Activated CD4-positive, alpha-beta T cell treated with anti-CD3 and anti-CD28 coated beads, Interleukin-10, Interleukin-2, amounts not matched to agents 100 ng/mL and 50 ng/mL, durations not matched to agents 16 hours and 8 hours (primary cell): ENCODE measurements around the gene SLC6A1.

ENCODE experiments used
- DNase-seq: peaks from one replicate; pipeline ENCODE4 v3.0.0-alpha.2; 2020

Gene SLC6A1

DNA sequence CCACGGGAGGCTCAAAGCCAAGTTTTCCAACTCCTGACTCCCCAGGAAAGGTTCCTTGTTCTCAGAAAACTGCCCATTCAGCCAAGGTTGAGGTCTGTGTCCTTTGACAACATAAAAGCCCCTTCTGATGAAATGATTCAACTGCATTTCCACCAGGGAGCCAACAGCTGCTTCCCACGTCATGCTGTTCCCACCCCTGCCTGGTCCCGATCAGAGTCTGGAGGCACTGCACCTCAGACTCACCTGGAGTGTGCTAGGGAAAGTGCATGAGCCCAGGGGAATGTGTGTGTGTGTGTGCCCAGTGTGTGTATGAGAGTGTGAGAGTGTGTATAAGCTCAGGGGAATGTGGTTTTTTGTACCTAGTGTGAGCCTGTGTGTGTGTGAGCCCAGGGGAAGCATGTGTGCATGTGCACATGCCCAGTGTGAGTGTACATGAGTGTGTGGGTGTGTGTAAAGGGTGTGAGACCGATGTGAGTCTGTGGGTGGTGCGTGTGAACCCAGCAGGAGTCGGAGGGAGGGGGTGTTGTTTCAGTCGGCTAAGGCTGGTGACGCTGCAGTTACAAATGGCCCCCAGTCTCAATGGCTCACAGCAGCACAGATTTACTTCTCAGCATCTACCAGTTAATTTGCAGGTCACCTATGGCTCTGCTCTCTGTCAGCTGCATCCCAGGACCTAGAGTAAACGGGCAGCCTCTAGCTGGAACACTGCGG is 20.3 kb upstream of the SLC6A1 start:
- no peak for DNase-seq

DNA sequence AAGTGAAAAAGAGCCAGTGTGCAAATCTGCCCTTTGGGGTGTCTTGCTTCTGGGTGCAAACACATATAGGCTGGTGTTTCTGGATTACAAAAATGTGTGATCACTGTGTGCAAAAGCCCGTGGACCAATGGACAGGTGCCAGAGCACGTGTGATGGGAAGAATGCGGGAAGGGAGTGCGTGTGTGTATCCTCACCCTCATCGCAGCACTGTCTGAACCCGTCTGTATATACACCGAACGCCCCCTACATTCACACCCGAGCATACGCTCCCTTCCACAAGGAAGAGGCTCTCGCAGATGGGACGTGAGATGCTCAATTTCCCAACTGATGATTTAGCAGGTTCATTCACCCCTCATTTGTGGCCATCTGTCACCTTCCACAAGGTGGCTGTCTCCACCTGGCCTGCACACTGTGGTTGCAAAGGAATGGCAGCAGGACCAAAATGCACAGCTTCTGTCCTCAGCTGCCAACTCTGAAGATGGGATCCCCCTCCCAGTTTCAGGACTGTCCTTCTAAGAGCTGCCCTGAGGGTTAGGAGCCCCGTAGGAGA is 19.4 kb upstream of the SLC6A1 start:
- no peak for DNase-seq

DNA sequence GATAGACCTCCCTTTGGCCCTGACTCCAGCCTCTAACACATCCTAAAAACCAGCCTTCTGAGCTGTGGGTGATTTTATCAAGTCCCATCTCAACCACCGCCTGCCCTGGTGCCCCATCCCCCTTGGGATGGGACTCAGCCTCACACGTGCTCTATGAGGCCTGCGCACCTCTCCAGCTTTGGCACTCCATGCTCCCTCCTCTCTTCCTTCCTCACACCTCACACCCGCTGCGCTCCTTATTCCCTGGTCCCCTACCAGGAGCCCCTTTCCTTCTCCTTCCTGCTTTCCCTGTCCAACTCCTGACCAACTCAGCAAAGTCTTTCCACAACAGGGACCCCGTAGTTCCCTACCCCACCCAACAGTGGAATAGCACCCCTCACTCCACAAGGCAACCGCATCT is 18.4 kb upstream of the SLC6A1 start:
- no peak for DNase-seq

DNA sequence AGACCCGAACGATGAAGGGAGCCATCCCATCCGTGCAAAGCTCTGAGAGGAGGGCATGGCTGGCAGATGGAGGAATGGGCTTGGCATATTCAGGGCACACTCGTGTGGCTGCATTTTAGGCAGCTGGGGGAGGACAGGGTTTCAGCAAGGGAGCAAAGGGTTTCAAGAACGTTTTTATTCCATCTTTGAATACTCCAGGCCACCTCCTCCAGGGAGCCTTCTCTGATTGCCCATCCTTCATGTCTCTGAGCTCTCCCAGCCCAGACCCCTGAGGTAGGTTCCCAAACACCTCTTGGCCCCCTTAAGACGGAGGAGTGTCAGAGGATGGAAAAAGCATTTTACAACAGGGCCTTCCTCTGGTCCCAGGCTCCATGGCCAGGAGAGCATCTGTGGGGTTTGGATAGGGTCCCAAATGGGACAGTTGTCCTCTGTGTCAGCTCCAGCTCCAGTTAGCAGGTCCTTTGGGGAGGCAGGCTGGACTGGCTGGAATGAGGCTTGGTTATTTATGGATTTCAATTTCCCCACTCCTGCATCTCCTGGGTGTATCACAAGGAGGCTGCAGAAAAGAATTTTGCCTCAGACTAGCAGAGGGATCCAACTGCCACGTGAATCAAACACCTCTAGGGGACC is 17.7 kb upstream of the SLC6A1 start:
- no peak for DNase-seq

DNA sequence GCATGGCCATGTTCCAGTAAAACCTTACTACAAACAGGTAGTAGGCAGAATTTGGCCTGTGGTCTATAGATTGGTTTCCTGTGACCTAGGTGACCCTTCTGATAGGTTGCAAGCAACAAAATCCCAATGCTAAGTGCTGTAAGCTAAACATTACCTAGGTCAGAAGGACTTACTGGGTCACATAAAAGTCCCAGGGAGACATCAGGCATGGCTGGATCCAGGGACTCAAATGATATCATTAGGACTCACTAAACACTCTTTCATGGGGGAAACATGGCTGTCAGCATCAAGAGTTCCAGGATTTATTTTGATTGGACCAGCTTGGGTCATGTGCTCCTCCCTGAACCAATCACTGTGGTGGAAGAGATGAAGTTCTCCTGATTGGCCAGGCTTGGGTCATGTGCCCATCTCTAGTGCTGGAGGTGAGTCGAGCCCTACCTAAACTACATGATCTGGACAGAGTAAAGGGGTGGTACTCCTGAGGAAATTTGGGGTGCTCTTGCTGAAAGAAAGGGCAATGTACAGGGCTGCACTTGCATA is 16.8 kb upstream of the SLC6A1 start:
- no peak for DNase-seq

DNA sequence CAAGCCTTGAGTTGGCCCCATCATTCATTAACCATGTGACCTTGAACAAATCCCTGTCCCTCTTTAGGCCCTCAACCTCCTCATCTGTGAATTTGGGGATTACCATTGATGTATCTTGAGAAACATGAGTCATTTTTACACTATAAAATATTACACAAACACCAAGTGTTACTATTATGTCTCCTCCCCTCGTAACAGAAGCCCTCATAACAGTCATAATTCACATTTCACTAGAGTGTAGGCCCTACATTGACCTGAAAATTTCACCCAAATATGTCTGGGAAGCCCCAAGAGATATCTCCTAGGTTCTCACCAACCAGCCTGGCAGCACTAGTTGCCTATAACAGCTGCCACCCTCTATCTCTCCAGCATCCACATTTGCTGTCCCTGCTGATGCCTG is 15.8 kb upstream of the SLC6A1 start:
- peak; percentile 14 for DNase-seq

DNA sequence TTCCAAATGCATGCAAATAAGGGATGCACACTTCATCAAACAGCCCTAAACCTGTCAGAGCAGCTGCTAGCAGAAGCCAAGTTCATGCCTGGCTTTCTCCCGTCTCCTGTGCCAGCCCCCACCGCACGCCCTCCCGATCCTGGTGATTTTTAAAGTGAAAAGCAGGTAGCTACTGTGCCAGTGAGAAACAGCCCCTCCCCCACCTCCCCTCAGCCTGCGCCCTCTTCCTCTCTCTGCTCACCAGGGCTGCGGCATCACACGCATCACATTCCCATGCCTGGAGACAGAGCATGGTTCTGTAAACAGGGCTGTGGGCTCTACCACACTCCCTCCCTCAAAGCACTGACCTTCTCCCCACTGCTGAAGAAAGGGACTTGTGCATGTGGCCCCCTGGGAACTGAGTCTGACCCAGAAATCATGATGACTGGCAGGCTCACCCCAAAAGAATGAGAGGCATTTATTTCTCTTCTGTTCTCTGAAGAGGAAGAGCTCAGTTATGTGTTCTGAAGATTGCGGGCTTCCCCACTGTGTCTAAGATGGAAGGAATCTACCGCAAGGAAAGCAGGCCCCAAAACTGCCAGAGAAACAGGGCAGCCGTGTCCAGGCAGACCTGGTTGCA is 14.5 kb upstream of the SLC6A1 start:
- DNase-seq, result no peak

DNA sequence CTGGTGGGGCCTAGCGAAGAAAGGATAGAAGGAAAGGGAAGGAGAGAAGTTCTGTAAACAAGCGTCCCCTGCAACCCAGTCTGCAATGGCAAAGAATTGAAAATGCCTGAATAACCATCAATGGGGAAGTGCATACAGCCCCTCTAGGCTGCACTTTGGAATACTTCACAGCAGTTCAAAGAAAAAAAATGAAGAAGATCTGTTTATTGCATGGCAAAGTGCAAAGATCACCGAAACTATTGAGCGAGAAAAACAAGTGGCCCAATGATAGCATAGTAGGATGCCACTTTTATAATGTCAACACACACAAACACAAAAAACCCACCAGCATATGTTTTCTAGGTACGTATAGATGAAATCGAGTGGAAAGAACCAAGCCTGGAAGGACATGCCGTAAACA is 13.6 kb upstream of the SLC6A1 start:
- no peak for DNase-seq

DNA sequence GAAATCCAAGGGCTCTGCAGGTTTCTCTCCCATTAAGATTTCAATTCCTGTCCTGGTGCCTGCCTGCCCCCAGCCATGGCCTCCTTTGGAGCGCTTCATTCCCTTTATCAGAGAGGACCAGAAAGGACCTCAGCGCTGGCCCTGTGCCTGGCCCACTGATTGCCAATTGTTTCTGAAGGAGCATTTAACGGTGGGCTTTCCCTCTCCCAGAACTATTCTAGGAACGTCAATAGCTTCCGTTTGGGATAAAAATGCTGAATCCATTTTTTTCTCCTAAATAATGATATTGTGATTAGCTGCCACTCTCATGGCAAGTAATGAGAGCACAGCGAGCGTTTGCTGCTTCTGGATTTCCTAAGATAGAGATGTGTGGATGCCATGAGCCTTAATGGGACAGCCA is 12.2 kb upstream of the SLC6A1 start:
- DNase-seq, result no peak

DNA sequence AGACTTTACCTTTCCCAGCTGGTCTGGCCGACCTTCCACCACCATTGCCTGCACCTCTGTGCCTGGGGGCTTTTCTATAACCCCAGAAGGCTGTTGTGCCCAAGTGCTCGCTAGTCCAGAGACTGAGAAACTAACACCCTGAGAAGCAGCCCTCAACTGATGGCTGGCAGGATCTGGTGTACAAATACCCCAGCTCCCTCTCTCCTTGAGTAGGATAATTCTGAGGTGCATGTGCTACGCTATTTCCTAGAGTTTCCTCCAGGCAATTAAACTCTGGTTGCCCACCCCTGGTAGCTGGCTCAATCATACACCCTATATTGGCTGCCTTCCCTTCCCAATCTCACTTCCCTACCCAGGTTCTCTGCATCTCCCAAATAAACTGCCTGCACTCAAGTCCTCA is 11.5 kb upstream of the SLC6A1 start:
- DNase-seq, result no peak

DNA sequence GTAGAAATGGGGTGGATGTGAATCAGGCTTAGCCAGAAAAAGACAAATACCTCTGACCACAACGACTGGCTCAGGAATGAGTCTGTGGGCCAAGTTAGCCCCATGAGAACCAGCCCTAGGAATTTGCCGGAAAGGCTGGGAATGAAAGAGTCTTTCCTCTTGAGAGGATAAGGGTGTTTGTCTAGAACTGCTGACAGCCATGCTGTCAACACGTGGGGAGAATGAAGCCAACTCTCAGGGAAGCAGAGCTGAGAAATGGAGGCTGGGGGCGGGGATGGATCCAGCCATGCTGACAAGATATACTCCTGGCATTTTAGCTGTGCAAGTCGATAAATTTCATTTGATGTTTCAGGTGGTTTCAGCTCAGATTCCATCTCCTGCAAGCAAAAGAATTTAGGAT is 10.6 kb upstream of the SLC6A1 start:
- DNase-seq, result no peak

DNA sequence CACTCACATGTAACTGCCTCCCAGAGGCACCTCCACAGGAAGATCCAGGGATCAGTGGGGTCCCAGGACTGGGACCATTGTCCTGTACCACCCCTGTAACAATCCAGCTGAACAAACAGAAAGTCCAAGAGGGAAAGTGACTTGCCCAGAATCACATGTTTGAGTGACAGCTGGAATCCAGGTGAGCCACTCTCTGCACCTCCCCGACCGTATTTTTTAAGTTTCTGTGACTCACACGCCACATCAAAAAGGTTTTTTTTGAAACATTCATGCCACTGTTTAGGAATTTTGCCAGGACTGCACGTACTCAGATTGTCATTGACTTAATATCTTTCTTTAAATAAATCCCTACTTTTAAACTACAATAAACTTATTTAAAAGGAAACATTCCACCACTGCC is 9.8 kb upstream of the SLC6A1 start:
- DNase-seq, result no peak

DNA sequence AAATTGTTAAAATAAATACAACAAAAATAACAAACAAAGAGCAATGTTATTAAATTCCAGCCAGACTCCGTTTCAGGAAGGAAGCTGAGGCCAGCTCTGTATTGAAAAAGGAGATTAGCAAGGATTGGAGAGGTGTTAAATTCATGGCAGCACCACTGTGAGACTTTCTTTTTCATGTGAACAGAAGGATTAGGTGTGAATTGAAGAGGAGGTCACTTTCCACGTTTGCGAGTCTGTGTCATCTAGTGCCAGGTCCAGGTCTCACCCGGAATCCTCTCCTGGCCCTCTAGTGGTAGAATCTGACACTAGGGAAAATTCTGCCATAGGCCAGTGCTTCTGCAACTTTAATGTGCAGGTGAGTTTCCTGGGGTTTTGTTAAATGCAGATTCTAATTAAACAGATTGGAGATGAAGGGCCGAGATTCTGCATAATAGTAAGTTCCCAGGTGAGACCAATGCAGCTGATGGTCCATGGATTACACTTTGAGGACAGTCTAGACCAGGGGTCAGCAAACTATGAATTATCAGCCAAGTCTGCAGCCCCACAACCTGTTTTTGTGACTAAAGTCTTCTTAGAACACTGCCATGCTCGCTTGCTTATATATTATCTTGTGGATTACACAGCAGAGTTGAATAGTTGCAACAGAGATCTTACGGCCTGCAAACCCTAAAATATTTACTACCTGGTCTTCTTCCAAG is 9.2 kb upstream of the SLC6A1 start:
- DNase-seq, result peak; percentile 49

DNA sequence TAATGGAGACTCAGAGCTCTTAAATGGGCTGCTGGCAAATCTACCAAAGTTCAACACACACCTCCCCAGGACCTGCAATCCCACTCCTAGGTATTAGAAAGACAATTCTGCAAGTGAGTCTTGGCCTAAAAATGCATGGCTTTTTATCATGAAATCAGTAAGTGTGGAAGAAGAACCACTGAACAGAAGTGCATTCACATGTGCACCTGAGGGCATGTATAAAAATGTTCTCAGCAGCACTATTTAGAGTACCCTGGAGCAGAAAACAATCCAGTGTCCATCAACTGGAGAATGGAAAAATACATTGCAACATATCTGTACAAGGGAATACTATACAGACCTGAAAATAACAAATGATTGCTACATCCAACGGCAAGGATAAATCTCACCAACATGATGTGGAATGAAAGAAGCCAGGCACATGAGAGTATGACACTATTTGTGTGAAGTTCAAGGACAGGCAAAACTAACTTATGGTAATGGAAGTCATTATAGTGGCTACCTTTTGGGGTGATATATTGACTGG is 8.1 kb upstream of the SLC6A1 start:
- no peak for DNase-seq

DNA sequence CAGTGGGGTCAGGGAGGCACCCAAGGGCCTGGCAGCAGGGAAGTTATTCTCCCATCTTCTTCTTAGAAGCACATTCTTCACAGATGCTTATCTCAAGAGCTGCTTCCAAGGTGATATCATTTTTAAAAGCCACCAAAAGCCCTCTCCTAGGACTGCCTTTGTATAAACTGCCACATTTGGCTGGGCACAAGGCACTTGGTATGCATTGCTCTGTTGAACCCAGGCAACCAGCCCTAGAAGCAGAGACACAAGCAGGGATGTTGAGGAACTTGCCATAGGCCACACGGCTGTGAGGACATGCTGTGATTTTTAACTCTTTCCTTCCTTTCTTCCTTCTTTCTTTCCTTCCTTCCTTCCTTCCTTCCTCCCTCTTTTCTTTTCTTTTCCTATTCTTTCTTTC is 7.4 kb upstream of the SLC6A1 start:
- DNase-seq, result no peak

DNA sequence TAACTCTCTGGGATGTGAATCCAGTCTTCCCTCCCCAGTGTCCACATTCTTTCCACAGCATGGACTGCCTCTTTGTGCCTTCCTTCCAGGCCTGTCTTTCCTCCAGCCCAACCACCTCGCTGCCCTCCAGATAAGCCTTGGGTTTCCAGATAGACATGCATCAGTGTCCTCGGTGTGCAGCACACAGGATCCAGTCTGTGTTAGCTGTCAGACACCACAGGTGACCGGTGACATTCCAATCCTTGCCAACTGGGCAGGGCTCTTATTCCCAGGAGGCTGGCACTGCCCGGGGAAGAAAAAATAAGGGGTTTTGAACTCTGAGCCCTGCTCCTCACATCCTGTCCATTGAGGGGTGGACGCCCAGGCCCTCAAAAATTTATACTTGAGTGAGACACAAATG is 6.0 kb upstream of the SLC6A1 start:
- DNase-seq, result no peak

DNA sequence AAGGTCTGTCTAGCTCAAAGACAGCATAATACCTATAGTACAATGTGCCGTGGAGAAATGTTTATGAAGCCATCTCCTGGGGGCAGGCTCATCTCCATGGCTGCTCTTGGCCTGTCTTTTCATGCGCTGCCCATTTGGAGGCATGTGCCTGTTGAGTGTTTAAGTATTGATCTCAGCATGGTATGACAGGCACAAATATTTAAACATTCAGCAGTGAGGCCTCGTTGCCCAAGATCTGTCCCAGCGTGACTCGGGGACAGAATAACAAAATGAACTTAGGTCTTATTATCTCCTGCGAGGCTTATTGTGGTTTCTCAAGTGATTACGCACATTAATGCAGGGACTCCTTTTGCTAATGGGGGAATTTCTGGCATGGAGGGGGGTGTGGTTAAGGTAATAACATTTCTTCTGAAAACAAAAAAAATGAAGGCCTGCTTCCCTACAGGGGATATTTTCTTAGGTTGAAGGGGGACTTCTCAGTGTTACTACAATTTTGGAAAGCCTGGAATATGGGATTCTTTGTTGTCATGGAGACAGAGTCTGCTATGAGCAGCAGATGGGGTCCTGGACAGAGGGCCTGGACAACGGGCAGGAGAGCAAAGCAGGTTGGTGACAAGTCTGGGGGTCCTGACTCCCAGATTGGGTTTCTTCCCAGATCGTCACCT is 4.4 kb upstream of the SLC6A1 start:
- DNase-seq, result no peak

DNA sequence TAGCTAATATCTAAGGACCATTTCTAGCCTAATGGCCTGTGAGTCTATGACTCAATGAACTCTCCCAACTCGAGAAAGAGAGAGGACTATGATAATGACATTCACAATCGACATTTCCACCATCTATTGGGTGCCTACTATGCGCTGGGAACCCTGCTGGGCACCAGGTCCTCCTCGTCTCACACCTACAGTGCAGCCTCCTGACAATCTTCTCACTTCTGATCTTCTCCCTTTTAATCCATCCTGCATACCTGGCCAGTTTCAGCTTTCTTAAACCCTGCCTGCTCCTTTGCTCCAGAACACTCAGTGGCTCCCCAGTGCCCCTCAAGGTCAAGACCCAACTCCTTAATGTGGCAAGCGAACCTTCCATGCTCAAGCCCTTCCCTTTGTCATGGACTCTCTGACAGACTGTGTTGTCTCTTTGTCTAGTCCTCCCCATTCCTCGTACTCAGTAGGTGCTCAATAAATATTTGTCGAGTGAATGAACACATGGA is 3.5 kb upstream of the SLC6A1 start:
- DNase-seq, result no peak

DNA sequence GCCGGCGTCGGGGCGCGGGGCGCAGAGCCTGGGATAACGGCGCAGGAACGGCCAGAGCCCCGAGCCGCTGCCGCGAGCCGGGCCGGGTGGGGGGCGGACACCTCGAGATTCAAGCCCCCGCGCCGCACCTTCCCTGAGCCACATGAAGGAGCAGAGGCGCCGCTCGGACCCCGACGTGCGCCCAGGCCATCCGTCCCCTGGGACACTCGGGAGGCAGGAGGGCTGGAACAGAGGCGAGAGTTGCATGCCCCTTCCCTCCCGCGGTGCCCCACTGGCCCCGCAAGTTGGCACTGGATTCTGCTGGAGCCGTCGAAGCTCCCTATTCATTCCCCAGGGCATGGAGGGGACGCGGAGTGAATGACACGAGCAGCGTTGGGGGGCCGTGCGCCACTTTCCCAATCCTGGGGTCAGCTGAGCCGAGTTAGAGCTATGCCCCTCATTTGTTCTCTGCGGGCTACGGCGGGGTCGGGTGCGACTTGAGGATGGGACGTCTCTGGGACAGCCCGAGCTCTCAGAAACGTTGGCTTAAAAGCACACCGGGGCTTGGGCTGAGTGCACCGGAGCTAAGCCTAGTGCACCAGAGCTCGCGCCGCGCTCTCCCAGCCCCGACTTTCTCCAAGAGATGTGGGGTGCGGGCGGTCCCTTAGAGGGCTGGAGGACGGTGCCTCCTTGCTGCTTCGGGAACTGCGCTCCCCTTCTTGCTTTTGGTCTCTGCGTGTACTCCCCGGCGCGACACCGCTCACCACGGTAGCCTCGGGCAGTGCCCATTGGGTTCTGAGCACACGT is 588 bp downstream of the SLC6A1 start:
- DNase-seq, result no peak

DNA sequence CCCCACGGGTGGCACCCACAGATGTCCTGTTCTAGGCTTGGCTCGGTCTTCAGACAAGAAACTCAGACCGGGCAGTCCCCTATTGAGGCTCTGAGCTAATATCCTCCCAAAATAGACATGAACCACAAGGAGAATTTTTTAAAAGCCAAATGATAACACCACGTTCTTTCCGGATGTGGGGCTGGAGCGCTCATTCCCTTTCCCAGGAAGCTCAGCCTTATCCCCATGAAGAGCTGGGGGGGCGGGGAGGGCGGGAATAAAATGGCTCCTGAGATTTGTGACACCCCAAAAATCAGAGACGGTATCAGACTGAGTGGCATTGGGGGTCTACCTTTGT is 1.1 kb downstream of the SLC6A1 start:
- no peak for DNase-seq

DNA sequence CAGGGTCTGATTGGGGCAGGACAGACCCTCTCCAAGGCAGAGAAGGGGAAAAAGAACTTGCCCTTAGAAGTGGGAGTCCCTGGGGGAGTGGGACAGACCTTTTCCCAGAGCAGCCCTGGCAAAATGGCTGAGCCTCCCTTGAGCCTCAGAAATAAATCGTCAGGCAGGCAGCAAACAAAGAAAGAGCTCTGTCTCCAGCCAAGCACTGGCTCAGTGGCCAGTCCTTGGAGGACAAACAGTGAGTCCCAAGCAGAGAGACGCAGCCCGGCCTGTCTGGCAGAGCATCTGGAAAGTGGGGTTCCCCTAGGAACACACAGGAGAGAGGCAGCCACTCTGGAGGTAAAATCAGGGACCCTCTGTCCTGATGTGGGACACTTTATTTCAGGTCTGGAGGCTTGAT is 1.8 kb downstream of the SLC6A1 start:
- DNase-seq, result no peak

DNA sequence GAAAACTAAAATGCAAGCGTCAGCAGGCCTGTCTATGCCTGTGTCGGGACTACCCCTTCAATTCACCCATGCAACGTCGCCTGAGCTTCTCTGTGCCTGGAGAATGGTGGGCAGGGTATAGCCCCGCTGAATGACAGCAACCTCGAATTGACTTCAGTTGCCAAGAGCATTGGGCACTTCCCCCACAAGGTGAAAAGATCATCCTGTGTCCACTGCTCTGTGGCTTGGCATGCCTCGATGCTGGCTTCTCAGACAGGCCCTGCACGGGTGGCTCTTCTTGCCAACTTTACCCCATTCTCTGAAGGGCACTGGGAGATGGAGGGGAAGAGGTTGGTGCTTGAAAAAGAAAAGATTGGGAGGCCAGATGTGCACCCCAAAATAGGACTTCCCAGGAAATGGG is 3.3 kb downstream of the SLC6A1 start:
- DNase-seq, result no peak
